ENCODE measurements around the gene ATP5F1C. TPM values are rescaled to one million over a fixed set of nuclear protein-coding genes. Genes with fewer than 3 reads are reported as not detected.

ATP5F1C gene
- polyA plus RNA-seq, 3 donors, result 179 to 455 (median 437) TPM

DNA sequence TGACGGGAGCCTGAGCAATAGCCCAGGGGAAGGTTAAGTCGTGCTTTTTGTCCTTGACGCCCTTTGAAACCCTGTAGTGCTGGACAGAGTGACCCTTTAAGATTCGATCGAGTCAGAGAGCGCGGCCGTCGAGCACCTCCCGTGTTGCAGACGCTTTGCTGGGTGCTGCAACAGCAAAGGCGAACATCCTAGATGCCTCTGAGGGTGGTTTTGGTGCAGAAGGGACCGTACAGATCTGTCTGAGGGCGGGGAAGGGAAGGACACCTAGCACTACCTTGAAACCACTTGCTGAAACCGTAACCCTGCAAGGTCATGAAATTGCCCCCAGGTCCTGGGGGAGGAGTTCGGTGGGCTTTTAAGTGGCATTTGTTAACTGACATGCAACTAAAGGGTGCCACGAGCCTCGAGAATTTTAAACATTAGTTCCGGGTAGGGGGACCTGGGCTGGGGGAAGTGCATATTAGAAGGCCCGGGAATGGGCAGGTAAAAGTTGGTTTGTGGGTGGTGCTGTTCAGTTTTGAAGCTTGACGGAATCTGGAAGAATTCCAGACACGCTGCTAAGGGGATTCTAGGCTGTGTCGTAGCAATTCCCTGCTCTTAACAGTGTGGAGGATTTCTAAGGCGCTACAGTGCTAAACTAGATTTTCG is 786 bp downstream of the ATP5F1C start:
- DNase-seq, result peak in 1 of 3 donors; percentile 23
- Histone ChIP-seq H3K79me2 (ENCODE audit: insufficient read depth, low read length) (peaks cover 100% of the 10 kb centered on the region), H3K9ac (ENCODE audit: insufficient read depth, low read length, poor library complexity, severe bottlenecking) (peak overlapping the region; percentile 97), H4K20me1 (ENCODE audit: insufficient read depth, low read length) (peaks cover 80% of the 10 kb centered on the region), H3K27ac (ENCODE audit: low read depth in 1 of 2, low read length in 2 of 2) (peak overlapping the region; percentile 80 to 91), H3K4me2 (replicated peaks; ENCODE audit: extremely low read depth, low read length, poor library complexity, severe bottlenecking) (peak overlapping the region; percentile 75), H3K4me1 (ENCODE audit: control insufficient read depth in 1 of 2, insufficient read depth in 2 of 2, low read length in 2 of 2) (peaks cover 27 to 34% of the 10 kb centered on the region in 2 donors), H2AFZ (ENCODE audit: insufficient read depth, low read depth, low read length, poor library complexity, severe bottlenecking) (peak overlapping the region; percentile 93), H3K36me3 (replicated peaks in 1 of 2; ENCODE audit: control insufficient read depth in 1 of 2, insufficient read depth in 2 of 2, low read length in 2 of 2) (peaks cover 3 to 14% of the 10 kb centered on the region in 2 donors), H3K9me3 (replicated peaks in 1 of 2; ENCODE audit: control insufficient read depth in 1 of 2, insufficient read depth in 1 of 2, low read length in 2 of 2) (no peaks in the 10 kb centered on the region), H3K4me3 (replicated peaks in 1 of 3; ENCODE audit: low read depth in 2 of 3, low read length in 3 of 3) (peak overlapping the region; percentile 87 to 94 (median 88)), H3K27me3 (ENCODE audit: control insufficient read depth in 2 of 2, insufficient read depth in 2 of 2, low read length in 2 of 2) (no peaks in the 10 kb centered on the region)
- TF ChIP-seq, protein P1, sequence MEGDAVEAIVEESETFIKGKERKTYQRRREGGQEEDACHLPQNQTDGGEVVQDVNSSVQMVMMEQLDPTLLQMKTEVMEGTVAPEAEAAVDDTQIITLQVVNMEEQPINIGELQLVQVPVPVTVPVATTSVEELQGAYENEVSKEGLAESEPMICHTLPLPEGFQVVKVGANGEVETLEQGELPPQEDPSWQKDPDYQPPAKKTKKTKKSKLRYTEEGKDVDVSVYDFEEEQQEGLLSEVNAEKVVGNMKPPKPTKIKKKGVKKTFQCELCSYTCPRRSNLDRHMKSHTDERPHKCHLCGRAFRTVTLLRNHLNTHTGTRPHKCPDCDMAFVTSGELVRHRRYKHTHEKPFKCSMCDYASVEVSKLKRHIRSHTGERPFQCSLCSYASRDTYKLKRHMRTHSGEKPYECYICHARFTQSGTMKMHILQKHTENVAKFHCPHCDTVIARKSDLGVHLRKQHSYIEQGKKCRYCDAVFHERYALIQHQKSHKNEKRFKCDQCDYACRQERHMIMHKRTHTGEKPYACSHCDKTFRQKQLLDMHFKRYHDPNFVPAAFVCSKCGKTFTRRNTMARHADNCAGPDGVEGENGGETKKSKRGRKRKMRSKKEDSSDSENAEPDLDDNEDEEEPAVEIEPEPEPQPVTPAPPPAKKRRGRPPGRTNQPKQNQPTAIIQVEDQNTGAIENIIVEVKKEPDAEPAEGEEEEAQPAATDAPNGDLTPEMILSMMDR (IDR thresholded peaks at IDR 0.05), result no peak
- intact Hi-C loops (cut with micrococcal nuclease), result loop anchor here in 1 of 2 donors (2.0 kb wide), 1 partner anchor 30 kb away; the partner anchor contains the start of gene TAF3
- no peaks in the 10 kb centered on the region for H3K9me3 Mint-ChIP-seq
- H3K27ac Mint-ChIP-seq, result no peak overlapping the region
- WGBS (ENCODE audit: insufficient coverage), result under 1% methylated on average over 18 of the region's 25 CpGs
- H3K27me3 Mint-ChIP-seq (ENCODE audit: low read depth in 3 of 3), result no peaks in the 10 kb centered on the region
- H3K4me1 Mint-ChIP-seq, result peaks cover 48% of the 10 kb centered on the region
- no peak overlapping the region for H3K4me3 Mint-ChIP-seq
- H3K36me3 Mint-ChIP-seq, result peaks cover 18 to 43% of the 10 kb centered on the region in 2 donors

GRCh38 chr10:7789390-7789789 is 1.4 kb downstream of the ATP5F1C start:
- Histone ChIP-seq H4K20me1 (ENCODE audit: insufficient read depth, low read length) (peaks cover 80% of the 10 kb centered on the region), H3K4me1 (ENCODE audit: control insufficient read depth in 1 of 2, insufficient read depth in 2 of 2, low read length in 2 of 2) (peaks cover 27 to 34% of the 10 kb centered on the region in 2 donors), H2AFZ (ENCODE audit: insufficient read depth, low read depth, low read length, poor library complexity, severe bottlenecking) (no peak overlapping the region), H3K9ac (ENCODE audit: insufficient read depth, low read length, poor library complexity, severe bottlenecking) (peak overlapping the region; percentile 97), H3K27ac (ENCODE audit: low read depth in 1 of 2, low read length in 2 of 2) (peak overlapping the region in 1 of 2 donors; percentile 91), H3K4me2 (replicated peaks; ENCODE audit: extremely low read depth, low read length, poor library complexity, severe bottlenecking) (peak overlapping the region; percentile 75), H3K79me2 (ENCODE audit: insufficient read depth, low read length) (peaks cover 100% of the 10 kb centered on the region), H3K36me3 (replicated peaks in 1 of 2; ENCODE audit: control insufficient read depth in 1 of 2, insufficient read depth in 2 of 2, low read length in 2 of 2) (peaks cover 3 to 14% of the 10 kb centered on the region in 2 donors), H3K4me3 (replicated peaks in 1 of 3; ENCODE audit: low read depth in 2 of 3, low read length in 3 of 3) (peak overlapping the region in 1 of 3 experiments; percentile 87), H3K27me3 (ENCODE audit: control insufficient read depth in 2 of 2, insufficient read depth in 2 of 2, low read length in 2 of 2) (no peaks in the 10 kb centered on the region), H3K9me3 (replicated peaks in 1 of 2; ENCODE audit: control insufficient read depth in 1 of 2, insufficient read depth in 1 of 2, low read length in 2 of 2) (no peaks in the 10 kb centered on the region)
- H3K27ac Mint-ChIP-seq, result peak overlapping the region in 2 of 7 donors; percentile 21 to 25
- H3K4me3 Mint-ChIP-seq, result peak overlapping the region in 1 of 2 donors; percentile 31
- peaks cover 15 to 40% of the 10 kb centered on the region in 2 donors for H3K36me3 Mint-ChIP-seq
- DNase-seq, result no peak
- WGBS (ENCODE audit: insufficient coverage), result no CpG with 5 or more reads among the region's 3 CpGs
- TF ChIP-seq, protein P1 (IDR thresholded peaks at IDR 0.05), result no peak
- H3K27me3 Mint-ChIP-seq (ENCODE audit: low read depth in 3 of 3), result no peaks in the 10 kb centered on the region
- no peaks in the 10 kb centered on the region for H3K9me3 Mint-ChIP-seq
- peaks cover 50% of the 10 kb centered on the region for H3K4me1 Mint-ChIP-seq
- intact Hi-C loops (cut with micrococcal nuclease), result loop anchor here in 1 of 2 donors (2.0 kb wide), 1 partner anchor 29 kb away; the partner anchor contains the start of gene TAF3
